Measurements from ENCODE around the gene MAML2.

The MAML2 gene

DNA sequence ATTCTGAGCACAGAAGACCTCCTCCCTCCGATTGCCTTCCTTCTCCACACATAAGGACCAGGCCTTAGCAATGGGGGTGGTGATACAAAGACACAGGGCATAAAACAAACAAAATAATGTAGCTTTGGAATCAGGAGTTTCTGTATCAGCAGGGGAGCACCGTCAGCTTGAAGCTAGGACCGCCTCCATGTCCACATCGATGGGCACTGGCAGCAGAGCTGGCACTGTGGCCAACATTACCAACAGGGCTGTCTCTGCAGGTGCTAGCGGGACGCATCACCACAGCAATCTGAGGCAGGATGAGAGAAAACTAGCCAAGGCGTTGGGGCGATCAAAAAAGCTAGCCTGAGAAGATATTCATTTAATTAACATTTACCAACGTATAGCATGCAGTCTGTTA is 201.4 kb downstream of the MAML2 start:
- TF ChIP-seq POLR2AphosphoS5 (IDR thresholded peaks at IDR 0.05; ENCODE audit: low read depth, low read length) = no peak
- TF ChIP-seq TAF1 (IDR thresholded peaks at IDR 0.05; ENCODE audit: borderline replicate concordance, low read depth, low read length) = no peak
- no peak for TF ChIP-seq POLR2A (IDR thresholded peaks at IDR 0.05; ENCODE audit: low read depth, low read length)
- FAIRE-seq (no peak), DNase-seq (ENCODE audit: insufficient read length) (no peak)

DNA sequence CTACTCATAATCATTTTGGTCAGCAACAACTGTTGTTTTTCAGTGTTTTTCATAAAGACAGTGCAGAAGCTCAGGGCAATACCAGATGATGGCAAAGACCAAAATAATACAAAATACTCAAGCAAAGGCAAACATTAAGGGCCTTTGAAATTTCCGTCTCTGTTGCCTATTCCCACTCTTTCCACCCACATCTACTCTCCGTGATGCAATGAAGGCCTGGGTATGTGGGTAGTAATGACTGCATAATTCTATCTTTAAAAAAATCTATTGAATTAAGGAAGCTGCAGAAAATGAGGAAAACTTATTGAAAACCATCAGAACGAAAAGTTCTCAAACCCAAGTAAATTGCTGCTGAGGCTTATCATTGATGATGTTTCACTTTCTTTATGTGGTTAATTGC is 203.3 kb downstream of the MAML2 start:
- FAIRE-seq = no peak

DNA sequence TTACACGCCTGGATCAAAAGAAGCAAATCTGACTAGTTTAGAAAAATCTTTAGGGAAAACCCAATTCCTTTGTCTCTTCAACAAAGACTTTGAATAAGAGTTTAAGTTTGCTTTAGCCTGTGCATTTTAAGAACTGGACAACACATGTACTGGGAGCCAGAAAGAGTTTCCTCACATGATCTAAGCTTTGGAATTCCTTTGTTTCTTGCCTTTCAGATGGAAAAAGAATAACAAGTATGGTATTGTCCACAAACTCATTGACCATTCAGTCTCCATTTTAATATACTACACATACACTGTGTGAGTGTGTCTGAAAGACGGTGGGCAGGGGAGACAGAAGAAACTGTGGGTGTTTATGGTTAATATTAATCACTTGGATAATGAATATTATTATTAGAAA is 205.6 kb downstream of the MAML2 start:
- FAIRE-seq (no peak), DNase-seq (ENCODE audit: insufficient read length) (no peak)
- no peak for TF ChIP-seq TAF1 (IDR thresholded peaks at IDR 0.05; ENCODE audit: borderline replicate concordance, low read depth, low read length)
- no peak for TF ChIP-seq POLR2AphosphoS5 (IDR thresholded peaks at IDR 0.05; ENCODE audit: low read depth, low read length)
- TF ChIP-seq POLR2A (IDR thresholded peaks at IDR 0.05; ENCODE audit: low read depth, low read length) = no peak

More for the DNA sequence above, 203.3 kb downstream of the MAML2 start:
- DNase-seq (ENCODE audit: insufficient read length) = no peak
- TF ChIP-seq POLR2A (IDR thresholded peaks at IDR 0.05; ENCODE audit: low read depth, low read length) = no peak

DNA sequence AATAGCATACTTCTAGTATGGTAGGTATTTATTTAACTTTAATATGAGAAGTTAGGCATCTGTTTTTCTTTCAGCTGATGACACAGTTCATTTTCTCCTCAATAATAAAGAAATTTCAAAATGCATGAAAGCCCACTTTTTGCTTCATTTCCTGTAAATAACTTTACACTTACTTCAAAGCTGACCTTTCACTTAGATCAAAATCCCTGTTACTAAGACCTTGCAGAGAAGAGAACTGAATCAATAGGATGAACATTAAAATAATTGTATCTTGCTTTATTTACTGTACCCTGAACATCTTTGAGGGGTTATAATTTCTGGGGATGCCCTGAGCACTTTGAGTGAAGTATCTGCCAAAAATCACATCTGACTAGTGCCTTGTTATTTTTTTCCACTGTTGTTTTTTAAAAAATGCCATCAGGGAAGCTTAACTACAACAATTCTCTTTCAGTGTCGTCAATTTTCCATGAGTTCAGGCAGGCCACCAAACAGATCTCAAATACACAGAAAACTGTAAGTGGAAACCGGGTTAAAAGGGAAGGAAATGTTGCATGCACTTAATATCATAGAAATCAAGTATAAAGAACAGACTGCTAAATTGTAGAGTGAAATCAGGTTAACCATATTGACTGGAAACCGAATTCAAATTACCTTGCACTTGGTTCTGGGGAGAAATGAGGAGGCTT is 206.2 kb downstream of the MAML2 start:
- DNase-seq (ENCODE audit: insufficient read length) = no peak
- no peak for FAIRE-seq

DNA sequence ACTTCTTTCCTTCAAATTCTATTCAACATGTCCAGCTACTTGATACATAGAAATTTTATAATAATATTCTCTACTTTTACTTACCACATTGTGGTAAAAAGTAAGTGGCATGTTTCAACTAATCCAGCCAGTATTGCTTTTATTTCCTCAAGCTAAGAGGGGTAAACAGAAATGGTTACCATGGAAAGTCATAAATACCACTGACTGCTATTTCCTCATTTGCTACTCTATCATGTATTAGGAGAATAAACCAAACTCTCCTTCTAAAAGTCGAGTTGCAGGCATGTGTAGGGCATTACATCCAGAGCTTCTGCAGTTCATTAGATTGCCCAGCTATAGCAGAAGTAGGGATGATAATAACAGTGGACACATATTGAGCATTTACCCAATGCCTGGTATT is 208.4 kb downstream of the MAML2 start:
- DNase-seq (ENCODE audit: insufficient read length) (no peak), FAIRE-seq (no peak)

More for the DNA sequence above, 206.2 kb downstream of the MAML2 start:
- TF ChIP-seq TAF1 (IDR thresholded peaks at IDR 0.05; ENCODE audit: borderline replicate concordance, low read depth, low read length) (no peak), POLR2AphosphoS5 (IDR thresholded peaks at IDR 0.05; ENCODE audit: low read depth, low read length) (no peak), POLR2A (IDR thresholded peaks at IDR 0.05; ENCODE audit: low read depth, low read length) (no peak)

DNA sequence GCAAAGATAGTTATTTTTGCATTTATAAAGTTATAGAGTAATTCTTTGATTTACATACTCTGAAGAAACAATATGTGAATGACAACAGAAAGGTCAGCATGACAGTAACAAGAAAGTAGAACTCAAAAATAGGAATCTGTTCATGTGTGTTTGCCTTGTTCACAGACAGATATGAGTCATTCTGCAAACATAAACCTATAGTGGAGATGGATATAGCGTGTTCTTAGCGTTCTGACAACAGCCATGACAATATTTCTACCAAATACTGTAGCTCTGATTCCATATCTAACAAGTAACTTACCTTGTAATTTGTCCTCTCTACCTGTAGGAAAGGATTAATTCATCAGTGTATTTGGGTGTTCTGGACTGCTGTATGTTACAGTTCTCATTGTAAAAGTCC is 210.6 kb downstream of the MAML2 start:
- DNase-seq (ENCODE audit: insufficient read length) = no peak
- peak; percentile 36 for FAIRE-seq
- TF ChIP-seq TAF1 (IDR thresholded peaks at IDR 0.05; ENCODE audit: borderline replicate concordance, low read depth, low read length) = no peak
- TF ChIP-seq POLR2AphosphoS5 (IDR thresholded peaks at IDR 0.05; ENCODE audit: low read depth, low read length) = no peak
- TF ChIP-seq POLR2A (IDR thresholded peaks at IDR 0.05; ENCODE audit: low read depth, low read length) = no peak

More for the DNA sequence above, 208.4 kb downstream of the MAML2 start:
- no peak for TF ChIP-seq TAF1 (IDR thresholded peaks at IDR 0.05; ENCODE audit: borderline replicate concordance, low read depth, low read length)
- no peak for TF ChIP-seq POLR2A (IDR thresholded peaks at IDR 0.05; ENCODE audit: low read depth, low read length)
- no peak for TF ChIP-seq POLR2AphosphoS5 (IDR thresholded peaks at IDR 0.05; ENCODE audit: low read depth, low read length)

DNA sequence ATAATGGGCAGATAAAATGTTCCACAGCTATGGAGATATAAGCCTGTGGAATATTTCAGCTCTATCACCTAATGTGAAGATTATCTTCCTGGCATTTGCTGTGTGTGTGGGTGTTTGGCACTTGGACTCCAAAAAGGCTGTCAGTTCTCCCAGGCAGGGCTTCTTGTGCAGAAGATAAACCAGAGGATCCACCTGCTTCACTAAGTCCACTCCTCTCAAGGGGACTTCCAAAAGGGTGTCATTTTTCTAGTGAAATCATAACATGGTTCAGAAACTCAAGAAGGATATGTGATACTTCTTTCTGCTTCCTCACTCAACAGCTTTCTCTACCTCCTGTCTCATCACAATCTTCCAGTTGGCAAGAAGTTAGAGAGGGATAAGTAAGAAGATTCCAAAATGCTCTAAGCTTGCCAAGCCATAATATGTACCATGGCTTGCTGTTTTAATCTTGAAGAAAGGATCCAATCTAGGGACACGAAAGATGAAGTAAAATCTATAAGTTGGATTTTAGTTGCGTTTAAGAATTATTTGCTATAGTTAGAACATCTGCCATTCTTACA is 212.9 kb downstream of the MAML2 start:
- FAIRE-seq = no peak
- no peak for DNase-seq (ENCODE audit: insufficient read length)
- TF ChIP-seq POLR2AphosphoS5 (IDR thresholded peaks at IDR 0.05; ENCODE audit: low read depth, low read length) = no peak
- no peak for TF ChIP-seq TAF1 (IDR thresholded peaks at IDR 0.05; ENCODE audit: borderline replicate concordance, low read depth, low read length)
- no peak for TF ChIP-seq POLR2A (IDR thresholded peaks at IDR 0.05; ENCODE audit: low read depth, low read length)

DNA sequence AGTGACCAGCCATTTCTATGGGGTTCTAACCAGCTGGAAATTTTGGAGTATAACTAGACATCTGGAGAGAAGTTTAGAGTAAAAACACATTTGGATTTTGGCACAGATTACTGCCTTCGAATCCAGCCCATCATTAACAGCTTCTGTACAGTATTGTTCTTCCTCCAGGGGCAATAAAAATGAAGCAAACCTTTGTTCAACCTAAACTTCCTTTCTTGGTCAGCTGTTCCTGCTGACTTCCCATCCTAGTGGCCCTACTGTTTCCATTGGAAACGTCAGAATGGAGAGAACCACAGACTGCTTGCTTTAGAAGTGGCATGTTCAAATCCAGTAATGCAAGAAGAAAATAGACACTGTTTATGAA is 215.4 kb downstream of the MAML2 start:
- TF ChIP-seq POLR2A (IDR thresholded peaks at IDR 0.05; ENCODE audit: low read depth, low read length) = no peak
- no peak for TF ChIP-seq POLR2AphosphoS5 (IDR thresholded peaks at IDR 0.05; ENCODE audit: low read depth, low read length)
- no peak for TF ChIP-seq TAF1 (IDR thresholded peaks at IDR 0.05; ENCODE audit: borderline replicate concordance, low read depth, low read length)
- no peak for FAIRE-seq
- no peak for DNase-seq (ENCODE audit: insufficient read length)

DNA sequence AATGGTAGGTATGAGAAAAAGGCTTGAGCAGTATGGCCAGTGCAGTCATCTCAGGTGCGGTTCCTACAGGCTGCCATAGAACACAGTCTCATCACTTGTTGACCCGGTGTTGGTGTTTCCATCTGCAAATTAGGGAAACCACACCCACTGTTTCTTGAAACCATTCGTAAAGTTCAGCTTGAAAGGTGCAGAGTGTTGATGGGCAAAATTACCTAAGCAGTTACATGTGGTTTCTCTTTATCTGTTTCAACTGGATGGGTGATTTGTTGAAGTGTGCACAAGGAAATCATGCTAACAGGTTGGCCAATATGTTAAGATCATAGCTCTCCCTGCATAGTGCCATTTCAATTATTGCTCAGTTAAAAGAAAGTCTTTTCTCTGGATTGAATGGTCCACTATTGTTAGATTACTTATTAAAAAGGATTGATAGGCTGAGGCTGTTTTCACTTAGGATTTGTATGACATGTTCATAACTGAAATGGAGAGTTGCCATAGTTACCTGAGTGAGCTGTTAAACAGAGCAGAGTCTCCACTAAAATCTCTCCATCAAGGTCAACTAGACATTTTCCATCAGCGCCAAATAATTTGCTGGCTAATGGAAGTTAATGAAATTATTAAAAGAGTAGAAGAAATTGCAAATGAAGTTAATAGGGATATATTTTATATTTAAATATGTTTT is 215.9 kb downstream of the MAML2 start:
- DNase-seq (ENCODE audit: insufficient read length) (no peak), FAIRE-seq (no peak)
- no peak for TF ChIP-seq TAF1 (IDR thresholded peaks at IDR 0.05; ENCODE audit: borderline replicate concordance, low read depth, low read length)
- no peak for TF ChIP-seq POLR2A (IDR thresholded peaks at IDR 0.05; ENCODE audit: low read depth, low read length)
- no peak for TF ChIP-seq POLR2AphosphoS5 (IDR thresholded peaks at IDR 0.05; ENCODE audit: low read depth, low read length)

DNA sequence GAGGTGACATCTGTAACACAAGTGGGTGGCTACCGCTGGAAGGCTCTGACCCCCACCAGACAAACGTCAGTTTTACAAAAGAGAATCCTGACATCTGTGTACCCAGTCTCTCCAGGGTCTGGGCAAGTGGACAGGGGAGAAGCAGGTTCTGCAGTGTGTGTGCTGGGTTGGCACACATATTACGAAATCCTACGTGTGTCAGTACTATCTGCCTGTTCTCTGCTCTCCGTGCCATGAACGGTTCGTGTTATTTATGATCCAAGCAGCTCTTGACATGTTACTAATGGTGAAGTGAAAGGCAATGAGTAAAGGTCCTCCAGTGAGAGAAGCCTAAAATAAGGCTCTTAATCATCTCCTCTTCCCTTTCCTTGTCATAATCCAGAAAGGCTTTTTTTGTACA is 217.6 kb downstream of the MAML2 start:
- DNase-seq (ENCODE audit: insufficient read length) (no peak), FAIRE-seq (no peak)
- no peak for TF ChIP-seq TAF1 (IDR thresholded peaks at IDR 0.05; ENCODE audit: borderline replicate concordance, low read depth, low read length)
- TF ChIP-seq POLR2A (IDR thresholded peaks at IDR 0.05; ENCODE audit: low read depth, low read length) = no peak
- TF ChIP-seq POLR2AphosphoS5 (IDR thresholded peaks at IDR 0.05; ENCODE audit: low read depth, low read length) = no peak

DNA sequence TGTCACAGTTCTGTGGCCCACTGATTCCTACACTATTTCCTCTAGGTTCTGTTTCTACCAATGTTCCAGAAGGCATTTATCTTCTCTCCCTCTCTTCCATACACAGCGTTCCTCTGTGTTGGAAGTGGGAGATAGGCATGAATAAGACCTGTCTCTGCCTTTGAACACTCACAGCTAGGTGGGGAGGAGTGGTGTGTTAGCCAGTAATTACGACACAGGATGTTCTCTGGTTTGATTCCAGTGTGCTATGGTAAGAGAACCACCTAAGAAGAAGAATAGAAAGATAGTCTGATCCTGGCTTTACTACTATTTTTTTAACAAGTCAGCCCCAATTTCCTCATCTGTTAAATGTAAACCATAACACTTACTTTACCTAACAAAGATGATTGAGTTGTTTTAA is 218.8 kb downstream of the MAML2 start:
- no peak for FAIRE-seq
- DNase-seq (ENCODE audit: insufficient read length) = no peak
- TF ChIP-seq POLR2A (IDR thresholded peaks at IDR 0.05; ENCODE audit: low read depth, low read length) (no peak), POLR2AphosphoS5 (IDR thresholded peaks at IDR 0.05; ENCODE audit: low read depth, low read length) (no peak), TAF1 (IDR thresholded peaks at IDR 0.05; ENCODE audit: borderline replicate concordance, low read depth, low read length) (no peak)

DNA sequence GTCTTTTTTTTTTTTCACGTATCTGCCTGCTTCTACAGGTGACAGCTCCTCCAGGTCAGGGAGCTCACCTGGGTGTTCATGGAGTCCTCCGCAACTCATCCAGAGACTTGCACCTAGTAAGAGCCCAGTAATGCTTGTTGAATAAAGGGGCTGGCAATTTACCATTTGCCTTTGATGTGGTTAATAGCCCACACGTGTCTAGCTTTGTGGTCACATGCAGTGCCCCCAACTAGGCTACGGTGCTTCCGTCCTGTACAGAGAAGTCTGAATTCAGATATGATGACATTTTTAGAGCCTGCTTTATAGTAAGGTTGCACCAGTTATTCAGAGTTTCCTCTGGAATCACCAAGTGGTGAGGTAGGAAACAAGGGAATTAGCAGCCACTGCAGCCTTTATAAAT is 219.7 kb downstream of the MAML2 start:
- TF ChIP-seq TAF1 (IDR thresholded peaks at IDR 0.05; ENCODE audit: borderline replicate concordance, low read depth, low read length) = no peak
- TF ChIP-seq POLR2AphosphoS5 (IDR thresholded peaks at IDR 0.05; ENCODE audit: low read depth, low read length) = no peak
- TF ChIP-seq POLR2A (IDR thresholded peaks at IDR 0.05; ENCODE audit: low read depth, low read length) = no peak
- FAIRE-seq (no peak), DNase-seq (ENCODE audit: insufficient read length) (no peak)

Measured in GM12892 (cell line).